AG10803 (cell line): Measurements from ENCODE around the gene BMP3.

Experiments used
- DNase-seq: peaks from one replicate; pipeline ENCODE4 v3.0.0; 2010; ENCODE audit warnings: low read depth
- H3K4me3 ChIP-seq: 2 replicates; pipeline ENCODE4 v1.5.1; 2011; ENCODE audit warnings: mild to moderate bottlenecking, low read length, control low read depth
- CTCF ChIP-seq: conservative IDR thresholded peaks from 2 replicates; pipeline ENCODE4 v1.5.1; 2011; ENCODE audit warnings: mild to moderate bottlenecking, low read length, control low read depth, inconsistent platforms

Gene BMP3

DNA sequence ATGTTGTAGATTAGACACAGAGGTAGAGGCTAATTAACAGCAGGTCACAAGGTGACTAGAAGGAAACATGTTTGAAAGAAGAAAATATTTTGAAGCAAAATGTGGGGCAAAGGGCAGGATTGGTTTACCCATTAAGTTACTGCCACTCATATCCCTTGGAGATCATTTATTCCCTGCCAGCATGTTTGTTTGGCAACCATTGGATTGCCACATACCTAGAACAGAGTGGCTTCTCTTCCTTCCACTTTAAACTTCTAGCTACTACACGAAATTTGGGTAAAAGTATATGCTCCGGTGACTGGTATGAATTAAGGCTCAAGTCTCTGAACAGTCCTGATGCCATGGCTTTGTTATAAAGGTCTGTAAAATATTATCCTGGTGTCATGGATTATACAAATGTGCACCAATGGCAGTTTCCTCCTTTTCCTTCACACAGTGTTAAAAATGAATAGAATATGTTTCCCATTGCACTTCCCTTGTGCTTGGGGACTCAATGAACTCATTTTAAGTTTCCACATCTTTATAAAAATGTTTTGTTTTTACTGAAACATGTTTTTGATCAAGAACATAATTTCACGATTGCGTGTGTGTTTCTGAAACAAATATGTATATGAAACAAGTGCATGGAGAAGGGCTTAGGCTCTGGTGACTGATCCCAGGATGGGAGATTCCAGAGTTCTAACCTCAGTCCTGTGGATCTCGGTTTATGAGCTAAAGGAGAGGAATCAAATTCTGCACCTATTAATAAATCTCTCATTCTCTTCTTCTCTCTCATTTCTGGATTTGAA lies 12.3 kb downstream of the BMP3 start:
- TF ChIP-seq CTCF: no peak
- no peak for DNase-seq
- no peak overlapping the region for H3K4me3 ChIP-seq

DNA sequence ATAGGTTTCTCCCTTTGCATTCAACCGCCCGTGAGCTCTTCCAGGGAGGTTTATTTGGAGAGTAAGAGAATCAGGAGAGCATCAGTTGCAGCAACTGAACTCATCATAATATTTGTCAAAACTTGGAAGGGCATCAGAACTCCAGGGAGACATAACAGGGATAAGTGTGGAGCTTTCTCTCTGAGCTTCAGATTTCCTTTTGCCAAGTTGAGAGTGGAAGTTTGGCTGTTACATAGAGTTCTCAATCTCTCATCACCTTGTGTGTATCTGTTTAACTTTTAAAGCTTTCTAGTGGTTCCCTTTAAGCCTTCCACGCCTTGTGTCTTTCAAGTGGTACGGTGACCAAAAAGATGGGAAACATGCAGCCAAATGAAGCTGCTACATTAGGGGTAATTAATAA lies 18.8 kb downstream of the BMP3 start:
- no peak for TF ChIP-seq CTCF
- DNase-seq: no peak
- H3K4me3 ChIP-seq: no peak overlapping the region

DNA sequence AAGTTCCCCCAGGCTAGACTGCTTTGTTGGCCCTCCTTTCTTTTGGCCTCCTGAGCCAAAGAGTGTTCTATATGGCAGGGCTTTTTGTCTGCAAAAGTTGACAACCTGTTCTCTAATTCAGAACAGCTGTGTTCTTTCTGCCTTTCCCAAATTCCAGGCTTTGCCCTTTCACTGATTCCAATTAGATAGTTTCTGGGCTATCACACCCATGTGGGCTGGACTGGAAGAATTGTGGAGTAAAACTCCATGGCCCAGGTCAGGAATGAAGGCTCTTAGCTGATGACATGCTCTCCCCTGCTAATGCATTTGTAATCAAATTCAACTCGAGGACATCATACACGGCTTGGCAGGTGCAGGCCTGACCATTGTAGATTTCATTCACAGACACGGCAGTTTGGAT lies 19.4 kb downstream of the BMP3 start:
- peak; percentile 4 for DNase-seq
- H3K4me3 ChIP-seq: no peak overlapping the region
- TF ChIP-seq CTCF: no peak

GRCh38 chr4:81052119-81053068 lies 21.9 kb downstream of the BMP3 start:
- no peak overlapping the region for H3K4me3 ChIP-seq
- peak; percentile 50 for DNase-seq
- TF ChIP-seq CTCF: peak; percentile 83

DNA sequence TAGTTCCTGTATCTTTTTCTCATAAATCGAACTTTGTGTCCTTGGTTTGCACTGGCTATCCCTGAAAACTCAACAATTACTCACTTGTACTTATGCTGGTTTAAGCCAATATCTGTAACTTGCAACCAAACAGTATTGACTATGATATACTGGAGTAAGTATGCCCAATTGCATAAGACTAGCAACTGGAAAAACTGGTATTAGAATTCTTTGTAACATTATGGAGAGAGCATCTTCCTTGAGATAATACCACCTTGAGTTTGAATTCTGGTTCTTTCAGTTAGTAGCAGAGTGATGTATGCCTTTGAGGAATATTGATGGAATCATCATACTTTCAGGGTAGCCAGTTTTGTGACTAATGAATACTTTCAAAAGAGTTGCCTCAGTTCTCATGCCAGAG lies 28.1 kb downstream of the BMP3 start:
- DNase-seq: no peak
- H3K4me3 ChIP-seq: no peak overlapping the region
- TF ChIP-seq CTCF: no peak

GRCh38 chr4:81060587-81061343 lies 30.3 kb downstream of the BMP3 start:
- no peak for DNase-seq
- H3K4me3 ChIP-seq: no peak overlapping the region
- TF ChIP-seq CTCF: no peak
